ENCODE data around the gene DAZAP2. TPM values are rescaled to one million over a fixed set of nuclear protein-coding genes. Genes with fewer than 3 reads are reported as not detected.

Gene DAZAP2
- total and polyA plus RNA-seq, 9 of the 15 experiments (the other 6 are each of a cell fraction or from before 2014, with no cell fraction given) = 116 to 668 (median 227) TPM

DNA sequence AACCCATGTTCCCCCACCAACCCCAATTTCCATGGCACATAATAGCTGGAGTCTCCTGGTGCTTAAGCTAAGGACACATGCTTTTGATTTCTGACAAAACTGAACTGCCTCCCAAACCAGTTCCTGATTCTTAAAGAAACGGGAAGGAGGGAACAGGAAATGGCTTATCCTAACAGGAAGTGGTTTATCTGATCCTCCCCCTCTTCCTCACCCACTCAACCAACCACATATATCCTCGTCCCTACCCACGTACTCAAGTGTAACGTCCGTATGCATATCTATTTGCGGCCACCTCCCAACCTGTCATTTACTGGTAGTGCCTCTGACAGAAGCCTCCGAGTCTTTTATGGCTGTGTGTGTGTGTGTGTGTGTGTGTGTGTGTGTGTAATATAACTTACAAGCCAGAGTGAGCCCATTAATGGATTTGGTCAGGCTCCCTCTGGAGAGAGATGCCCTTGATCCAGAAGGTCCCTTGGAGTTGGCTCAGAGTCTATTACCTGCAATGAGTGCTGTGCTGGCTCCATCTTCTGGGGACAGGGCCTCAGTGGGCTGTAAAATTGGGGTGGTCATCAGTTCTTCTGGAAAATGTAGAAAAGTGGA is 7.7 kb downstream of the DAZAP2 start (continued):
- TF ChIP-seq BDP1 (IDR thresholded peaks at IDR 0.05; ENCODE audit: insufficient read depth, insufficient read length) = no peak
- TF ChIP-seq ZNF124 (CRISPR knock-in tag; IDR thresholded peaks at IDR 0.05) = no peak
- no peak for TF ChIP-seq PCBP1 (IDR thresholded peaks at IDR 0.05; ENCODE audit: low read depth, low read length, poor library complexity, severe bottlenecking)
- TF ChIP-seq, protein P1, sequence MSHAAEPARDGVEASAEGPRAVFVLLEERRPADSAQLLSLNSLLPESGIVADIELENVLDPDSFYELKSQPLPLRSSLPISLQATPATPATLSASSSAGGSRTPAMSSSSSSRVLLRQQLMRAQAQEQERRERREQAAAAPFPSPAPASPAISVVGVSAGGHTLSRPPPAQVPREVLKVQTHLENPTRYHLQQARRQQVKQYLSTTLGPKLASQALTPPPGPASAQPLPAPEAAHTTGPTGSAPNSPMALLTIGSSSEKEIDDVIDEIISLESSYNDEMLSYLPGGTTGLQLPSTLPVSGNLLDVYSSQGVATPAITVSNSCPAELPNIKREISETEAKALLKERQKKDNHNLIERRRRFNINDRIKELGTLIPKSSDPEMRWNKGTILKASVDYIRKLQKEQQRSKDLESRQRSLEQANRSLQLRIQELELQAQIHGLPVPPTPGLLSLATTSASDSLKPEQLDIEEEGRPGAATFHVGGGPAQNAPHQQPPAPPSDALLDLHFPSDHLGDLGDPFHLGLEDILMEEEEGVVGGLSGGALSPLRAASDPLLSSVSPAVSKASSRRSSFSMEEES (CRISPR knock-in tag; IDR thresholded peaks at IDR 0.05) = peak; percentile 36
- TF ChIP-seq SOX6 (IDR thresholded peaks at IDR 0.05) = peak; percentile 54; the same call in 1 of the 2 replicates
- peak; percentile 72 for TF ChIP-seq EP400 (IDR thresholded peaks at IDR 0.05)
- peak in 1 of 2 experiments; percentile 65; a peak in 1 of 4 replicates for TF ChIP-seq HDAC1 (IDR thresholded peaks at IDR 0.05)
- TF ChIP-seq JUNB (CRISPR knock-in tag; conservative IDR thresholded peaks at IDR 0.05) = no peak
- no peak for TF ChIP-seq PRPF4 (IDR thresholded peaks at IDR 0.05; ENCODE audit: insufficient read depth, low read depth, low read length, poor library complexity, severe bottlenecking)
- no peak for TF ChIP-seq SLC30A9 (CRISPR knock-in tag; IDR thresholded peaks at IDR 0.05)
- 0 out of 2 replicates have a peak, but pooled peaks have one; percentile 31 for TF ChIP-seq ZNF174 (CRISPR knock-in tag; IDR thresholded peaks at IDR 0.05)
- TF ChIP-seq DPF2 (IDR thresholded peaks at IDR 0.05) = peak; percentile 92
- no peak for TF ChIP-seq RBM17 (IDR thresholded peaks at IDR 0.05; ENCODE audit: borderline replicate concordance, low read depth, low read length)
- TF ChIP-seq ZNF780A (CRISPR knock-in tag; IDR thresholded peaks at IDR 0.05) = no peak
- no peak for TF ChIP-seq RFX1 (IDR thresholded peaks at IDR 0.05)
- no peak for TF ChIP-seq SMARCC2 (IDR thresholded peaks at IDR 0.05; ENCODE audit: low read depth)
- TF ChIP-seq, protein P2, sequence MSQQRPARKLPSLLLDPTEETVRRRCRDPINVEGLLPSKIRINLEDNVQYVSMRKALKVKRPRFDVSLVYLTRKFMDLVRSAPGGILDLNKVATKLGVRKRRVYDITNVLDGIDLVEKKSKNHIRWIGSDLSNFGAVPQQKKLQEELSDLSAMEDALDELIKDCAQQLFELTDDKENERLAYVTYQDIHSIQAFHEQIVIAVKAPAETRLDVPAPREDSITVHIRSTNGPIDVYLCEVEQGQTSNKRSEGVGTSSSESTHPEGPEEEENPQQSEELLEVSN (IDR thresholded peaks at IDR 0.05; ENCODE audit: borderline replicate concordance in 1 of 2, extremely low read depth in 1 of 2, insufficient read depth in 1 of 2, insufficient read length in 1 of 2, low read depth in 1 of 2, low read length in 1 of 2, poor library complexity in 1 of 2, severe bottlenecking in 1 of 2) = no peak
- TF ChIP-seq, protein P3, sequence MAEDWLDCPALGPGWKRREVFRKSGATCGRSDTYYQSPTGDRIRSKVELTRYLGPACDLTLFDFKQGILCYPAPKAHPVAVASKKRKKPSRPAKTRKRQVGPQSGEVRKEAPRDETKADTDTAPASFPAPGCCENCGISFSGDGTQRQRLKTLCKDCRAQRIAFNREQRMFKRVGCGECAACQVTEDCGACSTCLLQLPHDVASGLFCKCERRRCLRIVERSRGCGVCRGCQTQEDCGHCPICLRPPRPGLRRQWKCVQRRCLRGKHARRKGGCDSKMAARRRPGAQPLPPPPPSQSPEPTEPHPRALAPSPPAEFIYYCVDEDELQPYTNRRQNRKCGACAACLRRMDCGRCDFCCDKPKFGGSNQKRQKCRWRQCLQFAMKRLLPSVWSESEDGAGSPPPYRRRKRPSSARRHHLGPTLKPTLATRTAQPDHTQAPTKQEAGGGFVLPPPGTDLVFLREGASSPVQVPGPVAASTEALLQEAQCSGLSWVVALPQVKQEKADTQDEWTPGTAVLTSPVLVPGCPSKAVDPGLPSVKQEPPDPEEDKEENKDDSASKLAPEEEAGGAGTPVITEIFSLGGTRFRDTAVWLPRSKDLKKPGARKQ (CRISPR knock-in tag; IDR thresholded peaks at IDR 0.05) = no peak
- TF ChIP-seq ETV1 (tag; conservative IDR thresholded peaks at IDR 0.05; ENCODE audit: low read depth) = peak; percentile 97
- no peak for TF ChIP-seq HMGN3 (IDR thresholded peaks at IDR 0.05; ENCODE audit: borderline replicate concordance, extremely low read depth, insufficient read length, low read depth, low read length)
- no peak for TF ChIP-seq U2AF2 (optimal IDR thresholded peaks at IDR 0.05; ENCODE audit: low read depth, low read length)
- no peak for TF ChIP-seq ZNF140 (CRISPR knock-in tag; IDR thresholded peaks at IDR 0.05)
- TF ChIP-seq PML (IDR thresholded peaks at IDR 0.05; ENCODE audit: low read length) = peak; percentile 40; the same call in 1 of the 2 replicates

All from K562 (cell line).